ENCODE measurements around the gene HILPDA. TPM values are rescaled to one million over a fixed set of nuclear protein-coding genes. Genes with fewer than 3 reads are reported as not detected.

The HILPDA gene
- total and polyA plus RNA-seq, 9 of the 15 experiments (the other 6 are each of a cell fraction or from before 2014, with no cell fraction given), result 8.3 to 71.8 (median 23.5) TPM

GRCh38 chr7:128437426-128438332 lies 18.0 kb upstream of the HILPDA start (continued):
- TF ChIP-seq DEAF1 (CRISPR knock-in tag; IDR thresholded peaks at IDR 0.05) (peak; percentile 23; the same call in 1 of the 2 replicates), E2F5 (CRISPR knock-in tag; IDR thresholded peaks at IDR 0.05) (no peak), CTCFL (IDR thresholded peaks at IDR 0.05; ENCODE audit: borderline replicate concordance, insufficient read depth, low read depth, low read length, poor library complexity, severe bottlenecking) (no peak), ZNF121 (CRISPR knock-in tag; conservative IDR thresholded peaks at IDR 0.05) (no peak), ZNF830 (CRISPR knock-in tag; IDR thresholded peaks at IDR 0.05) (no peak), RBBP5 (IDR thresholded peaks at IDR 0.05; ENCODE audit: borderline replicate concordance, insufficient read depth, low read length, poor library complexity, severe bottlenecking) (peak; percentile 20), RCOR1 (IDR thresholded peaks at IDR 0.05; ENCODE audit: borderline replicate concordance in 1 of 2, low read depth in 2 of 2, low read length in 2 of 2) (no peak), ADNP (tag; IDR thresholded peaks at IDR 0.05) (peak; percentile 30; the same call in 1 of the 2 replicates), ELK3 (CRISPR knock-in tag; IDR thresholded peaks at IDR 0.05) (no peak), SMAD1 (IDR thresholded peaks at IDR 0.05; ENCODE audit: low read depth, low read length, partially characterized antibody) (no peak), SRSF3 (IDR thresholded peaks at IDR 0.05; ENCODE audit: insufficient read depth, low read length) (no peak), POLR2G (IDR thresholded peaks at IDR 0.05; ENCODE audit: low read depth, low read length) (no peak), C11orf30 (IDR thresholded peaks at IDR 0.05; ENCODE audit: low read depth) (peak; percentile 37; the same call in 1 of the 2 replicates), NR1H2 (CRISPR knock-in tag; IDR thresholded peaks at IDR 0.05) (no peak), SMARCC2 (IDR thresholded peaks at IDR 0.05; ENCODE audit: low read depth) (peak; percentile 74; the same call in 1 of the 2 replicates), PHF21A (IDR thresholded peaks at IDR 0.05; ENCODE audit: borderline replicate concordance, low read depth) (no peak)

Data from K562 (cell line).